SK-N-MC (cell line): Measurements from ENCODE around the gene PRKAR2B.
"Not testable (repeated sequence)": the region's sequence is repeated elsewhere in the genome, so short reads cannot be mapped to it uniquely, and the experiment has no call there.

Experiments used
- DNase-seq: peaks from one replicate; pipeline ENCODE4 v3.0.0-alpha.2; 2011; ENCODE audit warnings: low read depth, low spot score
- H3K27ac ChIP-seq: fragments of 200-600 bp; sonication (generic); 2 replicates; pipeline ENCODE4 v1.5.1; 2016; ENCODE audit warnings: mixed run types
- H3K36me3 ChIP-seq: fragments of 200-600 bp; sonication (generic); 2 replicates; pipeline ENCODE4 v1.6.1; 2017; ENCODE audit warnings: antibody characterized with exemption, low read length, mixed read lengths; ENCODE audit not compliant: insufficient read depth
- H3K4me3 ChIP-seq: fragments of 200-600 bp; sonication (generic); 2 replicates; pipeline ENCODE4 v1.5.1; 2016
- H3K9ac ChIP-seq: fragments of 200-600 bp; sonication (generic); 2 replicates; pipeline ENCODE4 v1.8.0; 2017; ENCODE audit warnings: mixed run types, mixed read lengths; ENCODE audit not compliant: insufficient read length
- H3K9me3 ChIP-seq: fragments of 200-600 bp; sonication (generic); 2 replicates; pipeline ENCODE4 v1.6.1; 2017; ENCODE audit warnings: low read depth, mild to moderate bottlenecking, antibody characterized with exemption, low read length, moderate library complexity, mixed read lengths
- EZH2 ChIP-seq: fragments of 200-600 bp; sonication (generic); IDR thresholded peaks from one replicate; pipeline ENCODE4 v1.6.1; 2017; ENCODE audit warnings: antibody characterized with exemption
- FOXP2 ChIP-seq: optimal IDR thresholded peaks from 2 replicates; pipeline ENCODE3; 2011; ENCODE audit warnings: mild to moderate bottlenecking, moderate library complexity; ENCODE audit not compliant: insufficient read depth; ENCODE audit errors: extremely low read length, control extremely low read depth
- POLR2AphosphoS5 ChIP-seq: IDR thresholded peaks from 2 replicates; pipeline ENCODE4 v1.6.1; 2012; ENCODE audit warnings: mild to moderate bottlenecking, low read depth, low read length, borderline replicate concordance

The PRKAR2B gene

DNA sequence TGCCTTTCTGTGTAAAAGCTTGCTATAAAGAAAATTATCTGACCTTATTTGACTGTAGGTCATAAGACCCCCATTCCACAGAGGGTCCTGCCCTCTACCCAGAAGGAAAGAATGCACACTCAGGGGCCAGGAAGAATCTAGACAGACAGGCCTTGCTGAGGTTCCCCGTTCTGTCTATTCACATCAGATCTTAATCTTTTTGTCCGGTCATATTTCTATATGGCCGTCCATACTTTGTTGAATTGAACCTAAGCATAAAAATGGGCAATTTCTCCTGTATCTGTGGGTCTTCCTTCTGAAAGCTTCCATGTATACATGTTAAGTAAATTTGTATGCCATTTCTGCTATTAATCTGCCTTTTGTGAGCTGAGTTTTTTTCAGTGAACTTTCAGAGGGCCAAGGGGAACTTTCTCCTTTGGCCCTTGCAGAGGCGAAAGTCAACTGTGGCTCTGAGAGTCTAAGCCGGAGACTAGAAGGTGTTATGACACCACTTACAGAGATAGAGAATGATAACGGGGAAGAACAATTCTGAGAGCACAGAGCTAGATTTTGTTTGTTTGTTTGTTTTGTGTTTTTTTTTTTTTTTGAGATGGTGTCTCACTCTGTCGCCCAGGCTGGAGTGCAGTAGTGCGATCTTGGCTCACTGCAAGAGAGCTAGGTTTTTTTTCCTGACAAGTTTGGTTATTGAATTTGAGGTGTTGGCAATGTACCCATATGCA, 11.6 kb upstream of the PRKAR2B start:
- no peak overlapping the region for H3K27ac ChIP-seq
- no peak overlapping the region for H3K9ac ChIP-seq
- H3K9me3 ChIP-seq, result no peaks in the 10 kb centered on the region
- H3K36me3 ChIP-seq, result no peaks in the 10 kb centered on the region
- H3K4me3 ChIP-seq, result no peak overlapping the region
- TF ChIP-seq FOXP2 (no peak), EZH2 (no peak), POLR2AphosphoS5 (no peak)
- no peak for DNase-seq

DNA sequence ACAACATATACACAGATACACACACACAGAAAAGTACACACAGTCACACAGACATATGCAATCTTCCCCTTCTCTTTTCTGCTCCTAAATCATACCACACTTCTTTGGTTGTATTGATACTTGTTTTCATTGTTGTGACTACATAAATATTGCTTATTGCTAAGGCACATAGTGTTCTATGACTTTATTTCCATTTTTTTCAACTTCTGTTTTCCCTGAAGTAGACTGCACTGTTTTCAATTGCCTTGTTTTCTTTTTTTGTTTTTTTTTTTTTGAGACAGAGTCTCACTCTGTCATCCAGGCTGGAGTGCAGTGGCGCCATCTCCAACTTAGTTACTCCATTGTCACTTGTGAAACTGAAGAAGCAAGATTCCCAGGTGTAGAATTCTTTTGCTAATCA, 10.0 kb upstream of the PRKAR2B start:
- Histone ChIP-seq H3K27ac (no peak overlapping the region), H3K9ac (no peak overlapping the region), H3K36me3 (no peaks in the 10 kb centered on the region), H3K9me3 (no peaks in the 10 kb centered on the region), H3K4me3 (no peak overlapping the region)
- TF ChIP-seq FOXP2, result no peak
- TF ChIP-seq EZH2, result no peak
- TF ChIP-seq POLR2AphosphoS5, result no peak
- no peak for DNase-seq

DNA sequence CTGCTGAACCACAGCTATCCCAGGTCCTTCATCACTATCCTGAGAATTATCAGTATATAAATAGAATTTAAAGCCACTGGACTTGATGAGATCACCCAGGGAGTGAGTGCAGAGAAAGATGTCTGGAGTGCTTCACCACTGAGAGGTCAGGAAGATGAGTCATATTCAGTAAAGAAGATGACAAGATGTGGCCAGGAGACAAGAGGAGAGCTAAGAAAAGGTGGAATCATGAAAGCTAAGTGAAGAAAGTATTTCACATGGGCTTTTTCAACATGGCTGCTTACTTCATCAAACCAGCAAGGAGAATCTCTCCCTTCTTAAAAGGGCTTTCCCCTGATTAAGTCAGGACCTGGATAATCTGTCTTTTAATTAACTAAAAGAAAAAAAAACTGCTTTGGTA, 9.1 kb upstream of the PRKAR2B start:
- no peak overlapping the region for H3K27ac ChIP-seq
- no peaks in the 10 kb centered on the region for H3K36me3 ChIP-seq
- H3K9ac ChIP-seq, result no peak overlapping the region
- TF ChIP-seq FOXP2 (no peak), POLR2AphosphoS5 (no peak), EZH2 (no peak)
- H3K9me3 ChIP-seq, result no peaks in the 10 kb centered on the region
- no peak for DNase-seq
- H3K4me3 ChIP-seq, result no peak overlapping the region

DNA sequence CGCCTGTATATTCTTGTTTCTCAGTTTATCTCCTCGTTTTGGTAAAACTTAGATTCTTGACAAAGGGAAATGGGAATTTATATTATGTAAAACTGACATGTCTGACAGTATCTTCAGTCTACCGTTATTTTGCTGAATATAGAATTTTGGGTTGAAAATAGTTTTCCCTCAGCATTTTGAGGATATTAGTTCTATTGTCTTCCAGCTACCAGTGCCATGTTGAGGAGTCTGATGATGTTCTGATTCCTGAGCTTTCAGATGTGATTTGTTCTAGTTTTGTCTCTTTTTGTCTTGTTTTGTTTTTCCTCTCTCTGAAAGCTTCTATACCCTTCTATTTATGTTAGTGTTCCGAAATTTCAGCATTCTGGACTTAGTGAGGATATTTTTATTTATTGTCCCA, 8.0 kb upstream of the PRKAR2B start:
- H3K9ac ChIP-seq, result no peak overlapping the region
- no peaks in the 10 kb centered on the region for H3K9me3 ChIP-seq
- DNase-seq, result no peak
- TF ChIP-seq POLR2AphosphoS5 (no peak), FOXP2 (no peak), EZH2 (no peak)
- H3K27ac ChIP-seq, result no peak overlapping the region
- H3K36me3 ChIP-seq, result no peaks in the 10 kb centered on the region
- no peak overlapping the region for H3K4me3 ChIP-seq

DNA sequence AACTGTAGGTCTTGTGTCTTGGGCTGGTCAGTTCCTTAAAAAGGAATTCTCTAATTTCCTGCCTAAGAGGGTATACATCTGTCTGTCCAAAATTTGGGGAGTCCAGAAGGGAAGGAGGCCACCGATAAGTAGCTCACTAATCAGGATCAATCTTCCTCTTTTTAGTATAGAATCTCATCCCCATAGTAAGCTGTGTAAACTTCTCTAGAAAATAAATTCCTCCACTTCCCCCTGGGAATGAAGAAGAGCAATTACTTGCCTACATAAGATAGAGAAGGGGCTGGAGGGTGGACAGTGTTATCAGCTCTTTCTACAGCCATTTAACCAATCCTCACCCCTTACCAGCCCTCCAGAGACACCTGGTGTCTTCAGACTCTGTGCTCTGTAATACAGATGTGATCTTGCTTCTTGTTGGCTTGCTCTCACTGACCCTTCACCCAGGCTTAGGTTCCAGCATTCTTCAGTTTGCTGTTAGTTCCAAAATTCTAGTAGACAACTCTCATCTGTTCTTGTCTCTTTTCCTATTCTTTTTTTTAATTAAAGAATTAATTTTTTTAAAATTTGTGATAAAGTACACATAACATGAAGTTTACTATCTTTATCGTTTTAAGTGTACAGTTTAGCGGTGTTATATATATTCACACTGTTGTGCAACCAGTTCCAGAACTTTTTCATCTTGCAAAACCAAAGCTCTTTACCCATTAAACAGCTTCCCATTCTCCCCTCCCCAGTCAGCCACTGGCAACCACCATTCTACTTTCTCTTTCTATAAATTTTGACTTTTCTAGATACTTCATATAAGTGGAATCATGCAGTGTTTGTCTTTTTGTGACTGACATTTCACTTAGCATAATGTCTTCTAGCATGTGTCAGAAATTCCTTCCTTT, 6.5 kb upstream of the PRKAR2B start:
- Histone ChIP-seq H3K27ac (no peak overlapping the region), H3K4me3 (no peak overlapping the region), H3K9ac (no peak overlapping the region), H3K9me3 (no peaks in the 10 kb centered on the region), H3K36me3 (no peaks in the 10 kb centered on the region)
- DNase-seq, result no peak
- TF ChIP-seq EZH2 (no peak), POLR2AphosphoS5 (no peak), FOXP2 (no peak)

DNA sequence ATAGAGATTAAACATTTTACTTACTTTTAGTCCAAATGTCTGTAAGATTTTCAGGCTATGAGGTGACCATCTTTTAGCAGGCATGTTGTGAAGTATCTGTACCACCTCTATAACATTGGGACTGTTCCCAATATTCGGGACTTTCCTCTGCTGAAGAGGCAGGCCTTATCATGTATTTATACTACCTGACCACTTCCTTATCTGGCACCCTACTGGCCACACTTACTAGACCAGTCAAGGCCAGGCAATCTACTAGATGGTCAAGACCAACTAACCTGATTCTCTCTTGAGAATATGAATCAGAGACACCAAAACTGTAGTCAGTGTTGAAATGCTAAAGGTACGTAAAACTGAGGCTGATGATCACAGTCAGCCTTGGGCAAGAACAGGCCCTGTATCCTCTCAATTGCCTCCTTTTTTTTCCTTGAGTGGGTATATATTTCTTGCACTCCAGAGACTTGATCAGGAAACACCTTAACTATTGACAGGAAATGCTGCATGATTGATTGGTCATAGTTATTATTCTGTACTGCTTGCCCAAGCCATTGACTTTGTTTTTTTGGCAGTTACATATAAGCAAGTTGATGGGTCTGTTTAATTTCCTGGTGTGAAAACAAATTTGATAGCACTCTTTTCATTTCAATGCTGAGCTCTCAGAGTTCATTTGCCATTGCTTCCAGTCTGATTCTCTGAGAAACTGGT, 5.2 kb upstream of the PRKAR2B start:
- no peaks in the 10 kb centered on the region for H3K36me3 ChIP-seq
- no peak overlapping the region for H3K9ac ChIP-seq
- no peak overlapping the region for H3K4me3 ChIP-seq
- no peaks in the 10 kb centered on the region for H3K9me3 ChIP-seq
- no peak overlapping the region for H3K27ac ChIP-seq
- TF ChIP-seq POLR2AphosphoS5 (no peak), EZH2 (no peak), FOXP2 (no peak)
- DNase-seq, result no peak

DNA sequence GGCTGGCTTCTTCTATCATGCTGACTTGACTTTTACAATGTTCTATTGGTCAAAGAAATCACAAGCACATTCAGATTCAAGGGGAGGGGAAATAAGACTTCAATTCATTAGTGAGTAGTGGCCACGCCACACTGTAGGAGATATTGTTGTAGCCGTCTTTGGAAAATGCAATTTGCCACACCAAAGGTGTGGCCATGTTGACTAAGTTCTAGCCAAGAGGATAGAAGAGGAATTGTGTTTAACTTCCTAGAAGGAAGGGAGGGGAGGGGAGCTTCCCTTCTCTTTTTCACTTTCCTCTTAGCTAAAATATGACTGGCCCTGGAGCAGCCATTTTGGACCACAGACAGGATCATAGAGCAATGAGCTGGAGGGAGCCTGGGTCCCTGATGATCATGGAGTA, 3.4 kb upstream of the PRKAR2B start:
- DNase-seq, result no peak
- no peaks in the 10 kb centered on the region for H3K9me3 ChIP-seq
- no peak overlapping the region for H3K9ac ChIP-seq
- H3K4me3 ChIP-seq, result no peak overlapping the region
- no peaks in the 10 kb centered on the region for H3K36me3 ChIP-seq
- no peak overlapping the region for H3K27ac ChIP-seq
- no peak for TF ChIP-seq EZH2
- TF ChIP-seq POLR2AphosphoS5, result no peak
- TF ChIP-seq FOXP2, result no peak

DNA sequence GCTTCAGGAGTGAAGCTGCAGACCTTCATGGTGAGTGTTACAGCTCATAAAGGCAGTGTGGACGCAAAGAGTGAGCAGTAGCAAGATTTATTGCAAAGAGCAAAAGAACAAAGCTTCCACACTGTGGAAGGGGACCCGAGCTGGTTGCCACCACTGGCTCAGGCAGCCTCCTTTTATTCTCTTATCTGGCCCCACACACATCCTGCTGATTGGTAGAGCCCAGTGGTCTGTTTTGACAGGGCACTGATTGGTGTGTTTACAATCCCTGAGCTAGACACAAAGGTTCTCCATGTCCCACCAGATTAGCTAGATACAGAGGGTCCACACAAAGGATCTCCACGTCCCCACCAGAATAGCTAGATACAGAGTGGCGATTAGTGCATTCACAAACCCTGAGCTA, 2.7 kb upstream of the PRKAR2B start:
- not testable (repeated sequence) for H3K4me3 ChIP-seq, H3K36me3 ChIP-seq, H3K9ac ChIP-seq, H3K27ac ChIP-seq, H3K9me3 ChIP-seq, DNase-seq

DNA sequence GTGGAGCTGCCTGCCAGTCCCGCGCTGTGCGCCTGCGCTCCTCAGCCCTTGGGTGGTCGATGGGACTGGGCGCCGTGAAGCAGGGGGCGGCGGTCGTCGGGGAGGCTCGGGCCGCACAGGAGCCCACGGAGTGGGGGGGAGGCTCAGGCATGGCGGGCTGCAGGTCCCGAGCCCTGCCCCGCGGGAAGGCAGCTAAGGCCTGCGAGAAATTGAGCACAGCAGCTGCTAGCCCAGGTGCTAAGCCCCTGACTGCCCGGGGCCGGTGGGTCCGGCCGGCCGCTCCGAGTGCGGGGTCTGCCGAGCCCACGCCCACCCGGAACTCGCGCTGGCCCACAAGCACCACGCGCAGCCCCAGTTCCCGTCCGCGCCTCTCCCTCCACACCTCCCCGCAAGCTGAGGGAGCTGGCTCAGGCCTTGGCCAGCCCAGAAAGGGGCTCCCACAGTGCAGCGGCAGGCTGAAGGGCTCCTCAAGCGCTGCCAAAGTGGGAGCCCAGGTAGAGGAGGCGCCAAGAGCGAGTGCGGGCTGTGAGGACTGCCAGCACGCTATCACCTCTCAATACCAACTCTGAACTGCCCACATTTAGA, 2.1 kb upstream of the PRKAR2B start:
- not testable (repeated sequence) for DNase-seq, H3K9me3 ChIP-seq, H3K36me3 ChIP-seq, H3K27ac ChIP-seq, H3K4me3 ChIP-seq, H3K9ac ChIP-seq
